ENCODE results near the gene WNK4. TPM values are rescaled to one million over a fixed set of nuclear protein-coding genes. Genes with fewer than 3 reads are reported as not detected.
"Not testable (repeated sequence)": the region's sequence is repeated elsewhere in the genome, so short reads cannot be mapped to it uniquely, and the experiment has no call there.

The WNK4 gene
- total RNA-seq, 1 experiment from 2014 or later: 11.9 TPM

GRCh38 chr17:42767512-42767911, 12.9 kb upstream of the WNK4 start:
- Histone ChIP-seq H3F3A (ENCODE audit: insufficient read depth, low read depth) (no peaks in the 10 kb centered on the region), H3K4me3 (no peak overlapping the region), H3K9me3 (ENCODE audit: insufficient read depth, low read depth) (no peaks in the 10 kb centered on the region), H3K4me1 (replicated peaks; ENCODE audit: insufficient read depth) (no peaks in the 10 kb centered on the region; the same call in 1 of the 2 replicates), H3K27ac (no peak overlapping the region), H3K27me3 (ENCODE audit: insufficient read depth, low read depth) (no peaks in the 10 kb centered on the region), H3K9me2 (ENCODE audit: insufficient read depth) (no peaks in the 10 kb centered on the region), H3K36me3 (ENCODE audit: low read depth) (no peaks in the 10 kb centered on the region), H4K20me1 (ENCODE audit: insufficient read depth) (no peaks in the 10 kb centered on the region), H2AFZ (no peak overlapping the region), H3K4me2 (no peak overlapping the region), H3K79me2 (ENCODE audit: low read depth) (no peaks in the 10 kb centered on the region)
- no peak for TF ChIP-seq EZH2 (IDR thresholded peaks at IDR 0.05; ENCODE audit: low read depth)
- TF ChIP-seq, protein P1, sequence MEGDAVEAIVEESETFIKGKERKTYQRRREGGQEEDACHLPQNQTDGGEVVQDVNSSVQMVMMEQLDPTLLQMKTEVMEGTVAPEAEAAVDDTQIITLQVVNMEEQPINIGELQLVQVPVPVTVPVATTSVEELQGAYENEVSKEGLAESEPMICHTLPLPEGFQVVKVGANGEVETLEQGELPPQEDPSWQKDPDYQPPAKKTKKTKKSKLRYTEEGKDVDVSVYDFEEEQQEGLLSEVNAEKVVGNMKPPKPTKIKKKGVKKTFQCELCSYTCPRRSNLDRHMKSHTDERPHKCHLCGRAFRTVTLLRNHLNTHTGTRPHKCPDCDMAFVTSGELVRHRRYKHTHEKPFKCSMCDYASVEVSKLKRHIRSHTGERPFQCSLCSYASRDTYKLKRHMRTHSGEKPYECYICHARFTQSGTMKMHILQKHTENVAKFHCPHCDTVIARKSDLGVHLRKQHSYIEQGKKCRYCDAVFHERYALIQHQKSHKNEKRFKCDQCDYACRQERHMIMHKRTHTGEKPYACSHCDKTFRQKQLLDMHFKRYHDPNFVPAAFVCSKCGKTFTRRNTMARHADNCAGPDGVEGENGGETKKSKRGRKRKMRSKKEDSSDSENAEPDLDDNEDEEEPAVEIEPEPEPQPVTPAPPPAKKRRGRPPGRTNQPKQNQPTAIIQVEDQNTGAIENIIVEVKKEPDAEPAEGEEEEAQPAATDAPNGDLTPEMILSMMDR (conservative IDR thresholded peaks at IDR 0.05): no peak
- BruUV-seq (replicated peaks): no TSS peak
- POLR2A ChIA-PET (ENCODE audit: unreplicated experiment): no interaction called here
- DNase-seq: no peak
- CTCF ChIA-PET: no interaction called here
- intact Hi-C loops (cut with micrococcal nuclease; ENCODE audit: unreplicated experiment): no loop called here

DNA sequence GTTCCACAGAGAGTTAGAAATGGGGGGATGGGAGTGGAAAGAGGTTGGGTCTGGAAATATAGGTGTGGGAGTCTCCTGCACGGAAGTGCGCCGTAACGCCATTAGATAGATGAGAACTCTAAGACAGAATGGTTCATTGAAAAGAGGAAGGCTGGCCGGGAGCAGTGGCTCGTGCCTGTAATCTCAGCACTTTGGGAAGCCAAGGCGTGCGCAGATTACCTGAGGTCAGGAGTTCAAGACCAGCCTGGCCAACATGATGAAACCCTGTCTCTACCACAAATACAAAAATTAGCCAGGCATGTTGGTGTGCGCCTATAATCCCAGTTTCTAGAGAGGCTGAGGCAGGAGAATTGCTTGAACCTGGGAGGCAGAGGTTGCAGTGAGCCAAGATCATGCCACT, 12.4 kb upstream of the WNK4 start:
- DNase-seq; BruUV-seq (replicated peaks); H2AFZ ChIP-seq; H3K4me1 ChIP-seq (replicated peaks; ENCODE audit: insufficient read depth); H4K20me1 ChIP-seq (ENCODE audit: insufficient read depth); H3K9me3 ChIP-seq (ENCODE audit: insufficient read depth, low read depth); CTCF ChIA-PET; H3K27ac ChIP-seq; H3K27me3 ChIP-seq (ENCODE audit: insufficient read depth, low read depth); H3K79me2 ChIP-seq (ENCODE audit: low read depth); H3K4me3 ChIP-seq; H3K9me2 ChIP-seq (ENCODE audit: insufficient read depth); POLR2A ChIA-PET (ENCODE audit: unreplicated experiment); H3F3A ChIP-seq (ENCODE audit: insufficient read depth, low read depth); H3K36me3 ChIP-seq (ENCODE audit: low read depth); intact Hi-C loops (cut with micrococcal nuclease; ENCODE audit: unreplicated experiment); H3K4me2 ChIP-seq: not testable (repeated sequence)

GRCh38 chr17:42769964-42770363, 10.4 kb upstream of the WNK4 start:
- POLR2A ChIA-PET (ENCODE audit: unreplicated experiment); H3K27me3 ChIP-seq (ENCODE audit: insufficient read depth, low read depth); H3K9me3 ChIP-seq (ENCODE audit: insufficient read depth, low read depth); H3K9me2 ChIP-seq (ENCODE audit: insufficient read depth); DNase-seq; intact Hi-C loops (cut with micrococcal nuclease; ENCODE audit: unreplicated experiment); H3K27ac ChIP-seq; H3F3A ChIP-seq (ENCODE audit: insufficient read depth, low read depth); BruUV-seq (replicated peaks); H3K4me2 ChIP-seq; H3K36me3 ChIP-seq (ENCODE audit: low read depth); H4K20me1 ChIP-seq (ENCODE audit: insufficient read depth); H3K4me3 ChIP-seq; H2AFZ ChIP-seq: not testable (repeated sequence)
- H3K79me2 ChIP-seq (ENCODE audit: low read depth): peaks cover 17% of the 10 kb centered on the region
- CTCF ChIA-PET: interaction anchor here (0.7 kb wide), 2 partner anchors 10 to 53 kb away, joined by 3 read pairs; no protein-coding TSS in a partner anchor
- peaks cover 12% of the 10 kb centered on the region for H3K4me1 ChIP-seq (replicated peaks; ENCODE audit: insufficient read depth)

DNA sequence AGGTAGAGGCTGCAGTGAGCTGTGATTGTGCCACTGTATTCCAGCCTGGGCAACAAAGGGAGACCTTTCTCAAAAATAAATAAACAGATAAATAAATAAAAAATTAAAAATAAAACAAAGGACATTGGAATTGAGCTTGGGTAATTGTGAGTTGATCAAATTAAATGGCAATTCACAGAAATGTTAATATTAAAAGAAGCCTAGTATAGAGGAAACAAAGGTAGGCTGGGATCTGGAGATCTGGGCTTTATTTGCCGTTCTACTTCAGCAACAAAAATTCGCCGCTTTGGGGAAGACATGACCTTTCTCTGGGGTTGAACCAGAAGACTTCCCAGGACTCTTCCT, 7.5 kb upstream of the WNK4 start:
- TF ChIP-seq EZH2 (IDR thresholded peaks at IDR 0.05; ENCODE audit: low read depth): no peak
- TF ChIP-seq, protein P1 (conservative IDR thresholded peaks at IDR 0.05): no peak
- no TSS peak for BruUV-seq (replicated peaks)
- intact Hi-C loops (cut with micrococcal nuclease; ENCODE audit: unreplicated experiment): no loop called here
- POLR2A ChIA-PET (ENCODE audit: unreplicated experiment): interaction anchor here (0.5 to 0.8 kb wide), 3 partner anchors 15 to 399 kb away, joined by 4 to 9 read pairs (median 7); no protein-coding TSS in a partner anchor
- no peaks in the 10 kb centered on the region for H3K9me2 ChIP-seq (ENCODE audit: insufficient read depth)
- H4K20me1 ChIP-seq (ENCODE audit: insufficient read depth): no peaks in the 10 kb centered on the region
- peaks cover 21% of the 10 kb centered on the region for H3K36me3 ChIP-seq (ENCODE audit: low read depth)
- DNase-seq: no peak
- H3K9me3 ChIP-seq (ENCODE audit: insufficient read depth, low read depth): no peaks in the 10 kb centered on the region
- peaks cover 19% of the 10 kb centered on the region; the same call in 1 of the 2 replicates for H3F3A ChIP-seq (ENCODE audit: insufficient read depth, low read depth)
- peak overlapping the region; percentile 92 for H2AFZ ChIP-seq
- H3K27me3 ChIP-seq (ENCODE audit: insufficient read depth, low read depth): no peaks in the 10 kb centered on the region
- H3K4me1 ChIP-seq (replicated peaks; ENCODE audit: insufficient read depth): peaks cover 14% of the 10 kb centered on the region
- H3K27ac ChIP-seq: peak overlapping the region; percentile 88
- peak overlapping the region; percentile 98 for H3K4me3 ChIP-seq
- peak overlapping the region; percentile 98 for H3K4me2 ChIP-seq
- peaks cover 23% of the 10 kb centered on the region for H3K79me2 ChIP-seq (ENCODE audit: low read depth)
- CTCF ChIA-PET: no interaction called here
